Heart right ventricle (tissue), 16 donors: ENCODE measurements around the gene TMEM247. TPM values are rescaled to one million over a fixed set of nuclear protein-coding genes. Genes with fewer than 3 reads are reported as not detected.

Experiments used
- ATAC-seq, 8 donors: fragments of 200-7000 bp; cut with Tn5 transposase; one replicate each; pipeline ENCODE4 v1.9.1; 2020; ENCODE audit warnings: mild to moderate bottlenecking in 8 of 8, moderate library complexity in 8 of 8, moderate number of reproducible peaks in 1 of 8
- DNase-seq, 2 donors: peaks; one replicate each; pipeline ENCODE4 v3.0.0-alpha.2; 2020
- H3K27ac ChIP-seq, 10 donors: fragments of 200-600 bp; sonication (generic) in 2 of 10; one replicate each; pipeline versions ENCODE4 v1.5.0 to v1.8.0; 2020 to 2022; ENCODE audit warnings: mild to moderate bottlenecking in 3 of 10
- H3K27me3 ChIP-seq, 7 donors: fragments of 200-600 bp; one replicate each; pipeline ENCODE4 v1.8.0; 2021 to 2022; ENCODE audit warnings: mild to moderate bottlenecking in 2 of 7
- H3K36me3 ChIP-seq, 9 donors: fragments of 200-600 bp; sonication (generic) in 1 of 9; one replicate each; pipeline versions ENCODE4 v1.5.0 to v1.8.0; 2020 to 2022; ENCODE audit warnings: mild to moderate bottlenecking in 2 of 9
- H3K4me1 ChIP-seq, 9 donors: fragments of 200-600 bp; sonication (generic) in 1 of 9; one replicate each; pipeline versions ENCODE4 v1.5.0 to v1.8.0; 2020 to 2022; ENCODE audit warnings: mild to moderate bottlenecking in 4 of 9
- H3K4me3 ChIP-seq, 10 donors: fragments of 200-600 bp; sonication (generic) in 2 of 10; one replicate each; pipeline versions ENCODE4 v1.5.0 to v1.8.0; 2020 to 2022; ENCODE audit warnings: mild to moderate bottlenecking in 7 of 10, moderate library complexity in 2 of 10
- H3K9me3 ChIP-seq, 11 donors: fragments of 200-600 bp in 10 of 11; sonication (generic) in 2 of 11; one replicate each; pipeline versions ENCODE4 v1.5.0 to v1.8.0; 2013 to 2022; ENCODE audit warnings: mild to moderate bottlenecking in 2 of 11, control low read depth in 1 of 11, moderate library complexity in 1 of 11
- WGBS, 2 donors: extraction: QIAGEN DNeasy Blood & Tissue Kit; methylation state at CpG; one replicate each; pipeline ENCODE4 v1.1.7; 2013; ENCODE audit warnings: inconsistent platforms in 1 of 2; 5-methylcytosine and 5-hydroxymethylcytosine counted together
- intact Hi-C, 10 donors: fragments of 100-400 bp; cut with DNase I; formaldehyde crosslinking; loops; one replicate each; pipeline versions ENCODE4 v1.11.1 to v1.14.2; 2022
- polyA plus RNA-seq, 2 donors: library from polyadenylated mRNA; stranded (reverse); fragments of 200-250 nt; gene quantifications; one replicate each; pipeline ENCODE4 v1.2.3, GENCODE V29; 2013
- total RNA-seq, 10 donors: library from RNA; stranded (reverse); fragmentation: NEBNext Ultra II Directional in 3 of 10; extraction: Animal tissue kit (Norgen Biotek cat#: 25700) in 3 of 10; gene quantifications; one replicate each; pipeline versions ENCODE4 v1.2.1 to v1.2.4, GENCODE V29; 2021 to 2023
- TF ChIP-seq, protein P1 (sequence below), 9 donors: fragments of 200-600 bp; sonication (generic) in 2 of 9; IDR thresholded peaks; one replicate each; pipeline versions ENCODE4 v1.5.0 to v1.8.0; 2021 to 2022; ENCODE audit warnings: antibody characterized with exemption in 9 of 9, mild to moderate bottlenecking in 5 of 9, moderate library complexity in 1 of 9
- donor health status: Arrhythmogenic right ventricular cardiomyopathy.
- donor health status: ischemic (EF 13 %, LVEDD 7.1; RV severe dilation, severe dysfunction).
- donor health status: healthy with polysubstance abuse.
- donor health status: DM: no; HTN: yes; CAD: no.
- donor health status: DM: no; HTN: no; CAD: no.
- donor health status: ischemic (EF 25% LVEDD 6.9; RV normal size, moderate dysfunction).
- donor health status: ischemic (EF 25% LVEDD 5.7; RV mildly dilated, moderate dysfunction).
- donor health status: healthy.
- donor health status: DM: yes; HTN: yes; CAD: no.
- donor health status: Ischemic cardiomyopathy.
- donor health status: ischemic (EF 35%, LVEDD 5.7; RV mildly dilated, moderate dysfunction).
- donor health status: nonischemic (EF 11% LVEDD 7.7; RV severe dilation, severe dysfunction).
- donor health status: DM: yes; HTN: yes; CAD: no.
- donor health status: PGD.
- donor health status: ischemic (EF 29% LVEDD 5.4; RV normal size, mild dysfunction).
- donor health status: nonischemic (EF 23%, LVEDD 6.1; RV moderate dilation, normal function).

Gene TMEM247
- total and polyA plus RNA-seq, 12 donors: not detected

DNA sequence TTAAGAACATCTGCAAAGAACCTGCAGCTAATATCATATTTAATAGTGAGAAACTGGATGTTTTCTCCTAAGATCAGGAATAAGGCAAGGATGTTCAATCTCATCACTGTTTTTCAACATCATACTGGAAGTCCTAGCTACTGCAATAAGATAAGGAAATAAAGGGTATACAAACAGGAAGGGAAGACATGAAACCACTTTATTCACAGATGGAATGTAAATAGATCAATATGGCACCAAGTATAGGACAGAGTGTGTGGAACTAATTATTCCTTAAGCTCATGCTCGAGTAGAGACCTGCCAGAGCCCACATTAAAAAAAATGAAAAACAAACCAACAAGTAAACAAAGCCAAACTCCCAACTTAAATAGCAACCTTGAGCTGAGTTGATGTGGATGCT, 41.3 kb upstream of the TMEM247 start:
- H3K27me3 ChIP-seq: no peaks in the 10 kb centered on the region
- WGBS, 2 donors: 89 to 98% methylated on average over 1 of the region's 1 CpG
- no peak for ATAC-seq

DNA sequence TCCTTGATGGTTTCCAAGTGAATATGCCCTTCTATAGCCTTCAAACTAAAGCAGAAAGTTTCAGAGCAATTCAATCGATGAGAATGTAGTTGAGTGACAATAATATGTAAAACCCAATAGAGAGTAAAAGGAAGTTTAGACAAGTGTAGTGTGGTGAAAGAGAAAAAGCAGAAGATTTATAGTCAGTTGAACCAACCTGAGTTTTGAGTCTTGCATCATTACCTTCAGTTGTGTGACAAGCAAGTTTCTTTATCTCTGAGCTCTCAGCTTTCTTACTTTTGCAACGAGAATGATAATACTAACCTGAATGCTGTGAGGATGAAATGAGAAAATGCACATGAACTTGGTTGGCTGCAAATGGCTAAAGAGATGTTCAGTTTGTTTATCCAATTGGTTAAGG, 40.6 kb upstream of the TMEM247 start:
- Histone ChIP-seq H3K27ac (no peak overlapping the region), H3K4me3 (no peak overlapping the region), H3K36me3 (no peaks in the 10 kb centered on the region), H3K4me1 (peaks cover 0 to 21% (median 10%) of the 10 kb centered on the region in 9 donors), H3K27me3 (no peaks in the 10 kb centered on the region), H3K9me3 (no peaks in the 10 kb centered on the region)
- no peak for ATAC-seq
- DNase-seq: no peak
- intact Hi-C loops: no loop called here
- WGBS, 2 donors: 62 to 65% methylated on average over 2 of the region's 2 CpGs
- TF ChIP-seq, protein P1, sequence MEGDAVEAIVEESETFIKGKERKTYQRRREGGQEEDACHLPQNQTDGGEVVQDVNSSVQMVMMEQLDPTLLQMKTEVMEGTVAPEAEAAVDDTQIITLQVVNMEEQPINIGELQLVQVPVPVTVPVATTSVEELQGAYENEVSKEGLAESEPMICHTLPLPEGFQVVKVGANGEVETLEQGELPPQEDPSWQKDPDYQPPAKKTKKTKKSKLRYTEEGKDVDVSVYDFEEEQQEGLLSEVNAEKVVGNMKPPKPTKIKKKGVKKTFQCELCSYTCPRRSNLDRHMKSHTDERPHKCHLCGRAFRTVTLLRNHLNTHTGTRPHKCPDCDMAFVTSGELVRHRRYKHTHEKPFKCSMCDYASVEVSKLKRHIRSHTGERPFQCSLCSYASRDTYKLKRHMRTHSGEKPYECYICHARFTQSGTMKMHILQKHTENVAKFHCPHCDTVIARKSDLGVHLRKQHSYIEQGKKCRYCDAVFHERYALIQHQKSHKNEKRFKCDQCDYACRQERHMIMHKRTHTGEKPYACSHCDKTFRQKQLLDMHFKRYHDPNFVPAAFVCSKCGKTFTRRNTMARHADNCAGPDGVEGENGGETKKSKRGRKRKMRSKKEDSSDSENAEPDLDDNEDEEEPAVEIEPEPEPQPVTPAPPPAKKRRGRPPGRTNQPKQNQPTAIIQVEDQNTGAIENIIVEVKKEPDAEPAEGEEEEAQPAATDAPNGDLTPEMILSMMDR (IDR thresholded peaks at IDR 0.05): no peak

More for the DNA sequence above, 41.3 kb upstream of the TMEM247 start:
- Histone ChIP-seq H3K36me3 (no peaks in the 10 kb centered on the region), H3K4me1 (peaks cover 0 to 21% (median 10%) of the 10 kb centered on the region in 9 donors), H3K9me3 (no peaks in the 10 kb centered on the region), H3K27ac (no peak overlapping the region), H3K4me3 (no peak overlapping the region)
- no peak for DNase-seq
- TF ChIP-seq, protein P1 (IDR thresholded peaks at IDR 0.05): no peak
- intact Hi-C loops: no loop called here

DNA sequence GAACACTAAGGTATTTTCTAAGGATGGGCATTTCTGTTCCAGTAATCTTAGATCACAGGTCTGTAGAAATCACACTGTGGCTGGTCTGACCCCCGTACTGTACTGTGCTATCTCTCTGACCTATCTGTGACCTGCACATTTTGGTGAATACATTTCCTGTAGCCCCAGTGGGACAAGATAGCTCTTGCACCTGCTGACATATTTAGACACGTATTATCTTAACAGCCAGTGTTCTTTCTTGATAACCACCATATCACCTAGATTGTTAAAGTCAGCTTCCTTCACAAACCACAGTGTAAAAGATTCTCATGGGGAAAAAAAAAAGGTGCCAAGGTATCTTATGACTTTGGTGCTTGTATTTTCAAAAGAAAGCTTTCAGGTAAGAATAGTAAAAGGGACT, 39.8 kb upstream of the TMEM247 start:
- H3K9me3 ChIP-seq: peaks cover 0 to 1% (median 0%) of the 10 kb centered on the region in 11 donors
- DNase-seq (no peak), ATAC-seq (no peak)
- intact Hi-C loops: no loop called here
- H3K4me1 ChIP-seq: peaks cover 0 to 19% (median 10%) of the 10 kb centered on the region in 9 donors
- no peaks in the 10 kb centered on the region for H3K27me3 ChIP-seq
- no peaks in the 10 kb centered on the region for H3K36me3 ChIP-seq
- TF ChIP-seq, protein P1 (IDR thresholded peaks at IDR 0.05): no peak
- no peak overlapping the region for H3K27ac ChIP-seq
- no peak overlapping the region for H3K4me3 ChIP-seq
- WGBS, 2 donors: 25 to 44% methylated on average over 2 of the region's 2 CpGs

DNA sequence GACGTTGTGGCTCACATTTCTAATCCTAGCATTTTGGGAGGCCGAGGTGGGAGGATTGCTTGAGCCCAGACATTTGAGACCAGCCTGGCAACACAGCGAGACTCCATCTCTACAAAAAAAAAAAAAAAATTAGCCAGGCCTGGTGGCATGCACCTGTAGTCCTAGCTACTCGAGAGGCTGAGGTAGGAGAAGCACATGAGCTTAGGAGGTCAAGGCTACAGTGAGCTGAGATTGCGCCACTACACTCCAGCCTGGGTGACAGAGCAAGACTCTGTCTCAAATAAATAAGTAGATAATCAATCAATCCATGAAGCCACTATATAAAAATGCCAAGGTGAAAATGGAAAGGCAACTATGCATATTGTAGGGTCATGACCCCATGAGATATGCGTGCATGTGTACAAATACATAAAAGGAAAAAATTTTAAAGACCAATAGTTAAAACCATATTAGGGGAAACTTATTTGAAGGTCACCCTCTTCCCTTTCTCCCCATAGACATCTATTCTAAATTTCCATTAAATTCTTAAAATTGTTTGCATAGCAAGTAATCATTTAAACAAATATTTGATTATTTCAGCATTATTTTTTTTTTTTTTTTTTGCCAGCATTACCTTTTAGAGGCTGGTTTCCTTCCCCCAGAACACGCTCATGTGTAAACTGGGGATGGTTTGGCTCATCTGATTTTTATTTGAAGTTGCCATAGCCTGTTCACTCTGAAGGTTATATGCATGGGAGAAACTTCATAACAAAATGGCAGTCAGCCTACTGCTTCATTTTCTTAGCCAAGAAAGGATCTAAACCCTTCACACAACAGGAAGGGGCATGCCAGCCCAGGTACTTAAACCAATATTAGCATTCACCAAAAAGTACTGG, 37.3 kb upstream of the TMEM247 start:
- H3K9me3 ChIP-seq: peaks cover 0 to 16% (median 5%) of the 10 kb centered on the region in 11 donors
- DNase-seq: no peak
- no peaks in the 10 kb centered on the region for H3K36me3 ChIP-seq
- TF ChIP-seq, protein P1 (IDR thresholded peaks at IDR 0.05): no peak
- H3K4me3 ChIP-seq: no peak overlapping the region
- ATAC-seq: no peak
- no peak overlapping the region for H3K27ac ChIP-seq
- intact Hi-C loops: no loop called here
- WGBS, 2 donors: 95 to 97% methylated on average over 7 of the region's 7 CpGs
- H3K4me1 ChIP-seq: no peaks in the 10 kb centered on the region
- H3K27me3 ChIP-seq: no peaks in the 10 kb centered on the region
